ENCODE data around the gene MAGEA8.
"Not testable (repeated sequence)": the region's sequence is repeated elsewhere in the genome, so short reads cannot be mapped to it uniquely, and the experiment has no call there.

MAGEA8 gene

GRCh38 chrX:149881081-149881711, at the start of gene MAGEA8:
Gene MAGEA8, plus strand, starts transcription at chrX:149881183. Its CDS starts 3,090 bp downstream, at chrX:149884273.
- DNase-seq (ENCODE audit: low read depth) = no peak

DNA sequence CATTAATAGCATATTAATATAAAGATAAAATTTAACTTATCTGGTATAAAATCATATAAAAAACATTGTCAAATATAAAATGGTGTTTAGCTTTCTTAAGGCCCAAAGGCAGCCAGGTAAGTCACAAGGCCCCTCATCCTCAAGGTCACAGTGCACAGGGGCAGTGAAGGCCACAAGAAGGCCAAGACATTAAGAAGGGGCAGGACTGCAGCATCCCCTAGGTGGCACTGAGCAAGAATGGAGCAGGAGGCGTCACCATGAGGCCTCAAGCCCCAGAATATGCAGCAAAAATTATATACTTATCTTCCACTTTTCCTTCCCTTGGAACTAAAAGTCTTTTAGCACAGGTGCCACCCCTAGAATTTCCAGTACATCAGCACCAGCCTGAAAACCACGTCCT, 49.5 kb upstream of the MAGEA8 start:
- no peak for DNase-seq (ENCODE audit: low read depth)

DNA sequence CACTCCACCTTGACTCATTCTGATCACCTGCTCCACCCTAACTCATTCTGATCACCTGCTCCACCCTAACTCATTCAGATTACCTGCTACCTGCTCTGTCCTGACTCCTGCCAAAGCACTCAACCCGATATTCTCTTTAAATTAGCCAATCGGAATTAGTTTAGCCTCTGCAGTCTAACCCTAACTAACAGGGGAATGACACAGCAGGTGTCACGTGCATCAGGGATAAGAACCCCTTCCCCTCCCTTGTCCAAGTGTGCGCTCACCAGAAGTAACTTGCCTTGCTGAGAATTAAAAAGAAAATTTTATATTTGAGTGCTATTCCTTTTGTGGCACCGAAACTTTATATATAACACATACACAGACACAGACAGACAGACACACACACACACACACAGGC, 44.3 kb upstream of the MAGEA8 start:
- DNase-seq (ENCODE audit: low read depth) = not testable (repeated sequence)

GRCh38 chrX:149837167-149837566, 43.8 kb upstream of the MAGEA8 start:
- DNase-seq (ENCODE audit: low read depth) = no peak

GRCh38 chrX:149837639-149838038, 43.3 kb upstream of the MAGEA8 start:
- no peak for DNase-seq (ENCODE audit: low read depth)

- DNase-seq (ENCODE audit: low read depth) = no peak
These were observed 39.1 kb upstream of the MAGEA8 start for GRCh38 chrX:149841929-149842328.

- DNase-seq (ENCODE audit: low read depth) = no peak
These were observed 35.6 kb upstream of the MAGEA8 start for GRCh38 chrX:149845385-149845784.

DNA sequence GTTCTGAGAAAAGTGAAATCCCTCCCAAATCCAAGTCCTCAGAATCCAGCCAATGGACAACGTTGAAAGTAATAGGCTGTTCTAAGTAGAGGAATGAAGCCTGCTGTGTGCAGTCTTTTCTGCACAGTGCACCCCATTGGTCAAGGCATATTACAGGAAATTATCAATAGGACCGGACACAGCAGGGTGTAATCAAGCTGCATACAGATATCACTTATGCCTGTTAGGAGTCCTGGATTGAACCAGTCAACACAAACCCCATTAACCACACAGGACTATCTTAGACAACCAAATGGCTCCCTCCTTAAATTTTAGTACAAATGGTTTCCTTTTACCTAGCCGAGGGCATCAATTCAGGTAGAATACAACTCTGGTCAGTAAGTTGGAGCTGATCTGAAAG, 34.2 kb upstream of the MAGEA8 start:
- no peak for DNase-seq (ENCODE audit: low read depth)

DNA sequence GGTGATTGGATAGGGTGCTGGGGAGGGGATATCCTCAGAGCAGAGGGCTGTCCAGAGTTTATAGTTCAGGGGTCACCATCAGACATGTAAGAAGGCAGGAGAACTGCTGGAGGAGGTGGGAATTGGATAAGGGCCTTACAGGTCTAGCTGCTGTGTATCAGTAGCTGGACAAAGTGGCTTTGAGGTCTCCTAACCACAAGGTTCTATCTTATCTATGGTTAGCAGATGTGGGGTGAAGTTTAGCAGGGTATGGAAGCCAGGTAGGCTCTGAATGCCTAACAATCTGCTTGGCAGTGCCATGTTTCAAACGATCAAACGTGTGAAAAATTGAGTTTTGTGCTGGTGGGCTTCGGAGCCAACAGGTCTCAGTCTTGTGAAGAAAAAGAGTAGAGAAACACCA, 32.1 kb upstream of the MAGEA8 start:
- DNase-seq (ENCODE audit: low read depth) = no peak

- no peak for DNase-seq (ENCODE audit: low read depth)
These were observed 31.2 kb upstream of the MAGEA8 start for GRCh38 chrX:149849787-149850186.

DNA sequence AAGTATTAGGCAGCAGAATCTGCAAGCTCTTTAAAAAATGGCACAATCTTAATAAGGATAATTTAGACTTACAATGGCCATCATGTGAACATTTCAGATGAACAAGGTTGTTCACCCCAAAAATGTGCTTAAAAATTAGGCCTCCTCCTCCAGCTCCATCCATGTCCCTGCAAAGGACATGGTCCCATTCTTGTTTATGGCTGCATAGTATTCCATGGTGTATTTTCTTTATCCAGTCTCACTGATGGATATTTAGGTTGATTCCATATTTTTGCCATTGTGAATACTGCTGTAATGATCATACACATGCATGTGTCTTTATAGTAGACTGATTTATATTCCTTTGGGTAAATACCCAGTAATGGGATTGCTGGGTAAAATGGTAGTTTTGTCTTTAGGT, 29.1 kb upstream of the MAGEA8 start:
- DNase-seq (ENCODE audit: low read depth) = no peak

- DNase-seq (ENCODE audit: low read depth) = no peak
These were observed 27.1 kb upstream of the MAGEA8 start for GRCh38 chrX:149853925-149854324.

DNA sequence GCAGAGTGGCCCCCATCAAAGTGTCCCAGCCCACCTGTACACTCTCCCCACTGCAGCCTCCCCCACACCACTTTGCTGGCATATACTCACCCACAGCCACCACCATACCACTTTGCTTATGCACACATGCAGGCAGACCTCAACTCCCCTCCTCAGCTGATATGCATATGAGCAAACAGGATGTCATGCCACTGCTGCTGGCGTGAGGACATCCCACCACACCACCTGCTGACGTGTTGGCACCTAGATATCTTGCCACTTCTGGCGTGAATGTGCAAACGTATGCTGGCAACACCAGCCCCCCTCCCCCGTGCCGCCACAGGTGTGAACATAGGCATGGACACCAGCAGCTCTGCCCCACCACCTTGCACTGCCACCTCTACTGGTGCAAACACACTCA, 22.4 kb upstream of the MAGEA8 start:
- no peak for DNase-seq (ENCODE audit: low read depth)

GRCh38 chrX:149860445-149860844, 20.5 kb upstream of the MAGEA8 start:
- DNase-seq (ENCODE audit: low read depth) = no peak

DNA sequence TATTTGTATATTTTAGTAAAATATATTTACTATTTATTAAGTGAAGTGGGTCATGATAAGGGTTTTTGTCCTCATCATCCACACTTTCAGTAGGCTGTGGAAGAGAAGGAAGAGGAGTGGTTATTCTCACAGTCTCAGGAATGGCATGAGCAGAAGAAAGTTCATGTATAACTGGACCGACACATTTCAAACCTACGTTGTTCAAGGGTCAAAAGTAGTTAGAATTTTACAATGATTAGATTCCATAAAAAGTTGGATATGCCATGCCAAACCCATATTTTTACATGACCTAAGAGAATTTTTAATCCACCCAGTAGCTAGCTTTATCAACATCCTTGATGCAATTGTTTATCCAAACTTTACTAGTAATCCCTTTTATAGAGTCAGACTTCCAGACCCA, 15.6 kb upstream of the MAGEA8 start:
- DNase-seq (ENCODE audit: low read depth) = no peak

DNA sequence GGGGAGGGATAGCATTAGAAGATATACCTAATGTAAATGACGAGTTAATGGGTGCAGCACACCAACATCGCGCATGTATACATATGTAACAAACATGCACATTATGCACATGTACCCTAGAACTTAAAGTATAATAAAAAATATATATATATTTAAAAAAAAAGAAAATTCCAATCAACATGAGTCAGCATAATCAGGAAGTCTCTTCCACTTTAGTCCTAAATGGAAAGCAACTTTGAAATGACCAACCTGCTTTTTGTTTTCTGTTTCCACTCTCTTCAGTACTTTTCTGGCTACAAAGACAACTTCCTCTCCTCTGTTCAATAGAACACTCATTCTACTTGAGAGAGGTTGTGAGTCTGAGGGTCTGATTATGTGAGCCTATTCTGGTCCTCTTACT, 13.5 kb upstream of the MAGEA8 start:
- no peak for DNase-seq (ENCODE audit: low read depth)

GRCh38 chrX:149870840-149871239, 10.1 kb upstream of the MAGEA8 start:
- DNase-seq (ENCODE audit: low read depth) = no peak

DNA sequence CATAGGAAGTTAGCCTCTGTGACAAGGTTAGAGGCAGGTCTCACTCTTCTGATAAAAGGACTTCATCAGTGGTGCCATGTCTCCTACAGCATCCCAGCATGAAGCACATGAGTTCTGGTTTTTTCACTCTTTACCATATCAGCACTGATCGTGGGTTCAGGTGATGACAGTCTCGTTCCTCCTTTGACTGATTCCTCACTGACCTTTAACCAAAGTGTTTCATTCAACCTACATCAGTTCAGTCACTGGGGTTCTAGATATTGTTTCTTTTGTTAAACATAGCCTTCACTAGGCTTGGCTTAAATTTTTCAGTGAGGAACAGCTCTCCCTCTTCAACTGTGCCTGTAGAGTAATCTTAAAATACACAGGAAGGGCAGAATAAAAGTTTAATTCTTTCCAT, 9.6 kb upstream of the MAGEA8 start:
- DNase-seq (ENCODE audit: low read depth) = no peak

GRCh38 chrX:149871940-149872339, 9.0 kb upstream of the MAGEA8 start:
- no peak for DNase-seq (ENCODE audit: low read depth)

- DNase-seq (ENCODE audit: low read depth) = no peak
These were observed 3.8 kb upstream of the MAGEA8 start for GRCh38 chrX:149877157-149877556.

- no peak for DNase-seq (ENCODE audit: low read depth)
These were observed 3.3 kb upstream of the MAGEA8 start for GRCh38 chrX:149877636-149878035.

DNA sequence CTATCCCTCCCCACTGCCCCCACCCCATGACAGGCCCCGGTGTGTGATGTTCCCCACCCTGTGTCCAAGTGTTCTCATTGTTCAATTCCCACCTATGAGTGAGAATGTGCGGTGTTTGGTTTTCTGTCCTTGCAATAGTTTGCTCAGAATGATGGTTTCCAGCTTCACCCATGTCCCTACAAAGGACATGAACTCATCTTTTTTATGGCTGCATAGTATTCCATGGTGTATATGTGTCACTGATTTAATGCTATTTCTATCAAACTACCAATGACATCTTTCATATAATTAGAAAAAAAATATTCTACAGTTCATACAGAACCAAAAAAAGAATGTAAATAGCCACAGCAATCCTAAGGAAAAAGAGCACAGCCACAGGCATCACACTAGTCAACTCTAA, 9.8 kb downstream of the MAGEA8 start:
- not testable (repeated sequence) for DNase-seq (ENCODE audit: low read depth)

DNA sequence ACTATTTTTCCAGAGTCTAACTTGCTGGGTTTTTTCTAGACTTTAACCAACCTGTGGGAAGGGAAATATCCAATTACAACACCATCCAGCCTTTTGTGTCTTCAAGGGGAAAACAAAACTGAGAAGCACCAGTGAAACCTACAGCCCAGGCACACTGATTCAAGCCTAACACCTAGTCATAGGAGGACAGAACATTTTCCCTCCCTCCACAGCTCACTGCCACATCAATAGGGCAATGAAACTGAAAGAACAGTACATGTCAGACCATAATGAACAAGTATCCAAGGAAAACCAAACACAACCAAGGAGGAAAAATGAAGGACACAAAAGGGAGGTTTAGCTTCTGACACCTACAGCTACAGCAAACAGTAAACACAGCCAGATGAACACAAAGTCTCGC, 17.6 kb downstream of the MAGEA8 start:
- no peak for DNase-seq (ENCODE audit: low read depth)

GRCh38 chrX:149903889-149904748, 23.1 kb downstream of the MAGEA8 start:
- DNase-seq (ENCODE audit: low read depth) = no peak
